HCT116 (cell line): ENCODE results near the gene CEP112. TPM values are rescaled to one million over a fixed set of nuclear protein-coding genes. Genes with fewer than 3 reads are reported as not detected.

Experiments used
- ATAC-seq: fragments of 200-7000 bp; cut with Tn5 transposase; 2 replicates; pipeline ENCODE4 v1.9.1; 2020; ENCODE audit warnings: mild to moderate bottlenecking, moderate library complexity
- BruUV-seq: library from RNA; stranded (reverse); fragments of 400-500 nt; replicated peaks from 2 replicates; lab custom pipeline; 2021; lab: Mats Ljungman, UMichigan
- CTCF ChIA-PET: fragments of 300-600 bp; sonication (Branson Sonifier 250); formaldehyde crosslinking; loops from one replicate; lab custom pipeline; 2021; ENCODE audit warnings: antibody characterized with exemption; lab: Charles Lee
- POLR2A ChIA-PET: fragments of 300-600, 350-600 bp; sonication (Branson Sonifier 250); formaldehyde crosslinking; loops from one replicate; lab custom pipeline; 2021; ENCODE audit warnings: antibody characterized with exemption; lab: Charles Lee
- RAD21 ChIA-PET, 2 experiments: fragments of 300-600 bp; sonication (Branson Sonifier 250); formaldehyde crosslinking; loops; one replicate each; lab custom pipeline; 2023; ENCODE audit warnings: low total read pairs in 2 of 2; ENCODE audit not compliant: uncharacterized antibody in 2 of 2, unreplicated experiment in 2 of 2, low non-redundant PET in 1 of 2; lab: Charles Lee
- DNase-seq: peaks from one replicate; pipeline ENCODE4 v3.0.0-alpha.2; 2010; ENCODE audit warnings: low read depth, low spot score
- H2AFZ ChIP-seq: fragments of 200-600 bp; shearing (Covaris generic), sonication (generic); 2 replicates; pipeline ENCODE4 v1.6.1; 2017; ENCODE audit warnings: low read depth, mixed run types, mixed read lengths, antibody characterized with exemption, low read length; ENCODE audit not compliant: poor library complexity, severe bottlenecking
- H3K27ac ChIP-seq: 2 replicates; pipeline ENCODE4 v1.5.1; 2012; ENCODE audit warnings: low read depth, low read length
- H3K27me3 ChIP-seq: fragments of 200-600 bp; sonication (generic); 2 replicates; pipeline ENCODE4 v1.6.1; 2016; ENCODE audit warnings: mixed run types, low read length, mixed read lengths; ENCODE audit not compliant: insufficient read depth
- H3K36me3 ChIP-seq, 2 experiments: fragments of 200-500 bp in 1 of 2; fragments of 200-600 bp in 1 of 2; sonication (Bioruptor generic) in 1 of 2; sonication (generic) in 1 of 2; 2 replicates each; pipeline versions ENCODE4 v1.5.1 to v1.6.1; 2014 to 2016; ENCODE audit warnings: low read length in 2 of 2, inconsistent platforms in 1 of 2, mixed read lengths in 1 of 2, mixed run types in 1 of 2; ENCODE audit not compliant: insufficient read depth in 2 of 2, control insufficient read depth in 1 of 2
- H3K4me1 ChIP-seq, 2 experiments: fragments of 200-600 bp in 1 of 2; sonication (generic) in 1 of 2; 2 replicates each; pipeline versions ENCODE4 v1.5.1 to v1.6.1; 2012 to 2017; ENCODE audit warnings: low read length in 2 of 2, inconsistent platforms in 1 of 2, mild to moderate bottlenecking in 1 of 2, mixed read lengths in 1 of 2, mixed run types in 1 of 2, moderate library complexity in 1 of 2; ENCODE audit not compliant: insufficient read depth in 2 of 2, control insufficient read depth in 1 of 2
- H3K4me2 ChIP-seq: fragments of 200-600 bp; sonication (generic); 2 replicates; pipeline ENCODE4 v1.6.1; 2017; ENCODE audit warnings: mixed run types, low read length, mixed read lengths
- H3K4me3 ChIP-seq, 2 experiments: fragments of 200-600 bp in 1 of 2; sonication (generic) in 1 of 2; replicated peaks in 1 of 2; 2 replicates each; pipeline ENCODE4 v1.5.1; 2011 to 2016; ENCODE audit warnings: low read length in 2 of 2, control low read depth in 1 of 2, low read depth in 1 of 2, mild to moderate bottlenecking in 1 of 2, mixed read lengths in 1 of 2, mixed run types in 1 of 2
- H3K79me2 ChIP-seq: fragments of 200-600 bp; sonication (generic); 2 replicates; pipeline ENCODE4 v1.6.1; 2017; ENCODE audit warnings: mild to moderate bottlenecking, mixed run types, low read length, moderate library complexity, mixed read lengths; ENCODE audit not compliant: insufficient read depth
- H3K9ac ChIP-seq: fragments of 200-600 bp; sonication (generic); 2 replicates; pipeline ENCODE4 v1.6.1; 2016; ENCODE audit warnings: low read length, mixed read lengths
- H3K9me2 ChIP-seq: fragments of 200-600 bp; sonication (generic), shearing (Covaris generic); 2 replicates; pipeline ENCODE4 v1.6.1; 2017; ENCODE audit warnings: mixed run types, mild to moderate bottlenecking, moderate library complexity; ENCODE audit not compliant: insufficient read depth
- H3K9me3 ChIP-seq, 2 experiments: fragments of 200-500 bp in 1 of 2; fragments of 200-600 bp in 1 of 2; sonication (Bioruptor generic) in 1 of 2; sonication (generic) in 1 of 2; 2 replicates each; pipeline ENCODE4 v1.6.1; 2014 to 2017; ENCODE audit warnings: low read length in 2 of 2, mixed read lengths in 2 of 2, inconsistent platforms in 1 of 2, low read depth in 1 of 2, mild to moderate bottlenecking in 1 of 2, mixed run types in 1 of 2, moderate library complexity in 1 of 2; ENCODE audit not compliant: control insufficient read depth in 1 of 2, insufficient read depth in 1 of 2
- H4K20me1 ChIP-seq: fragments of 200-600 bp; sonication (generic), shearing (Covaris generic); 2 replicates; pipeline ENCODE4 v1.6.1; 2017; ENCODE audit warnings: mixed run types, mild to moderate bottlenecking, moderate library complexity; ENCODE audit not compliant: insufficient read depth
- CEBPB ChIP-seq: IDR thresholded peaks from 2 replicates; pipeline ENCODE4 v1.6.1; 2012; ENCODE audit warnings: low read depth
- CTCF ChIP-seq, 3 experiments: fragments of 200-600 bp in 1 of 3; sonication (generic) in 1 of 3; IDR thresholded peaks in 2 of 3; conservative IDR thresholded peaks in 1 of 3; 2 replicates each; pipeline ENCODE4 v1.5.1; 2012 to 2017; ENCODE audit warnings: low read depth in 2 of 3, low read length in 2 of 3, antibody characterized with exemption in 1 of 3, borderline replicate concordance in 1 of 3, control low read depth in 1 of 3, mild to moderate bottlenecking in 1 of 3, mixed read lengths in 1 of 3, mixed run types in 1 of 3, moderate library complexity in 1 of 3; ENCODE audit not compliant: insufficient read depth in 1 of 3
- EGR1 ChIP-seq: IDR thresholded peaks from 2 replicates; pipeline ENCODE4 v1.6.1; 2012; ENCODE audit warnings: low read depth
- ELF1 ChIP-seq: IDR thresholded peaks from 2 replicates; pipeline ENCODE4 v1.6.1; 2012; ENCODE audit warnings: low read depth, borderline replicate concordance
- POLR2A ChIP-seq: IDR thresholded peaks from 2 replicates; pipeline ENCODE4 v1.7.0; 2011; ENCODE audit warnings: borderline replicate concordance; ENCODE audit not compliant: insufficient read depth, insufficient read length; ENCODE audit errors: extremely low read depth
- RAD21 ChIP-seq: IDR thresholded peaks from 2 replicates; pipeline ENCODE4 v1.6.1; 2012; ENCODE audit warnings: low read depth, mild to moderate bottlenecking
- SIN3A ChIP-seq: IDR thresholded peaks from 2 replicates; pipeline ENCODE4 v1.6.1; 2012; ENCODE audit warnings: low read depth
- ZBTB33 ChIP-seq: IDR thresholded peaks from 2 replicates; pipeline ENCODE4 v1.6.1; 2011; ENCODE audit warnings: mild to moderate bottlenecking, low read length, moderate library complexity; ENCODE audit not compliant: insufficient replicate concordance; ENCODE audit errors: extremely low read depth
- intact Hi-C: fragments of 100-400 bp; cut with micrococcal nuclease; formaldehyde crosslinking; loops from 2 replicates; pipeline ENCODE4 v1.10.0; 2022
- total RNA-seq: library from RNA; stranded (reverse); gene quantifications from one replicate; pipeline ENCODE4 v1.2.1, GENCODE V29; 2021; ENCODE audit not compliant: unreplicated experiment

Gene CEP112
- total RNA-seq, 1 experiment from 2014 or later, result 10.9 TPM

- Histone ChIP-seq H2AFZ (no peak overlapping the region), H3K4me2 (no peak overlapping the region), H3K36me3 (no peaks in the 10 kb centered on the region), H3K4me1 (no peaks in the 10 kb centered on the region), H3K4me3 (no peak overlapping the region), H3K9me3 (no peaks in the 10 kb centered on the region), H3K9me2 (no peaks in the 10 kb centered on the region), H3K27ac (no peak overlapping the region), H3K9ac (no peak overlapping the region), H4K20me1 (no peaks in the 10 kb centered on the region), H3K79me2 (no peaks in the 10 kb centered on the region), H3K27me3 (no peaks in the 10 kb centered on the region)
- POLR2A ChIA-PET, result no interaction called here
- ATAC-seq, result no peak
- DNase-seq, result no peak
- CTCF ChIA-PET, result no interaction called here
- no TSS peak for BruUV-seq
- intact Hi-C loops, result no loop called here
- RAD21 ChIA-PET, result no interaction called here
- TF ChIP-seq ELF1 (no peak), CEBPB (no peak), ZBTB33 (no peak), RAD21 (no peak), POLR2A (no peak), EGR1 (no peak), SIN3A (no peak), CTCF (IDR thresholded peaks at IDR 0.05 in 2 of 3, conservative IDR thresholded peaks at IDR 0.05 in 1 of 3; ENCODE audit: borderline replicate concordance in 1 of 3, insufficient read depth in 1 of 3, low read depth in 2 of 3, low read length in 2 of 3) (0 out of 6 replicates have a peak, but pooled peaks of 1 of the 3 experiments have one; percentile 1)
Observed at GRCh38 chr17:66073384-66073783, 118.5 kb downstream of the CEP112 start.
